Breast epithelium (tissue), 4 donors: Measurements from ENCODE around the gene TMEM86B. TPM values are rescaled to one million over a fixed set of nuclear protein-coding genes. Genes with fewer than 3 reads are reported as not detected.

Experiments used
- DNase-seq, 2 donors: peaks; one replicate each; pipeline ENCODE4 v3.0.0-alpha.2; 2019; ENCODE audit warnings: low spot score in 2 of 2
- H3K27ac ChIP-seq, 2 donors: fragments of 200-600 bp; sonication (generic) in 1 of 2; one replicate each; pipeline ENCODE4 v1.5.1; 2016 to 2019; ENCODE audit warnings: mild to moderate bottlenecking in 1 of 2
- H3K27me3 ChIP-seq, 2 donors: fragments of 200-600 bp; sonication (generic) in 1 of 2; one replicate each; pipeline versions ENCODE4 v1.5.1 to v1.6.0; 2017 to 2019; ENCODE audit warnings: control low read depth in 1 of 2, mild to moderate bottlenecking in 1 of 2
- H3K36me3 ChIP-seq: fragments of 200-600 bp; one replicate; pipeline ENCODE4 v1.5.1; 2019
- H3K4me1 ChIP-seq, 2 donors: fragments of 200-600 bp; sonication (generic); one replicate each; pipeline ENCODE4 v1.5.1; 2016 to 2019; ENCODE audit warnings: control low read depth in 1 of 2
- H3K4me3 ChIP-seq, 3 donors: fragments of 200-600 bp; sonication (generic); 1 replicate in 2 of 3; 2 replicates in 1 of 3; pipeline ENCODE4 v1.5.1; 2016 to 2019; ENCODE audit warnings: mild to moderate bottlenecking in 3 of 3, moderate library complexity in 2 of 3
- H3K9me3 ChIP-seq, 2 donors: fragments of 200-600 bp; sonication (generic) in 1 of 2; one replicate each; pipeline ENCODE4 v1.5.1; 2016 to 2019; ENCODE audit warnings: control low read depth in 1 of 2
- POLR2A ChIP-seq: fragments of 450-650 bp; IDR thresholded peaks from one replicate; pipeline ENCODE4 v1.6.1; 2016; ENCODE audit warnings: antibody characterized with exemption, mild to moderate bottlenecking, moderate library complexity
- POLR2AphosphoS5 ChIP-seq, 3 donors: sonication (generic); formaldehyde crosslinking; IDR thresholded peaks; one replicate each; pipeline ENCODE4 v1.6.1; 2017; ENCODE audit warnings: antibody characterized with exemption in 3 of 3
- intact Hi-C: fragments of 100-400 bp; cut with DNase I; formaldehyde crosslinking; loops from one replicate; pipeline ENCODE4 v1.15.1; 2023; ENCODE audit warnings: low total_unique reads
- total RNA-seq, 3 donors: library from RNA; depleted of rRNA; stranded (reverse); fragments of >200 nt; gene quantifications; one replicate each; pipeline ENCODE4 v1.1.0, GENCODE V29; 2016
- TF ChIP-seq, protein P1 (sequence below), 3 donors: fragments of 450-650 bp; IDR thresholded peaks; one replicate each; pipeline ENCODE4 v1.5.1; 2016 to 2017; ENCODE audit warnings: antibody characterized with exemption in 3 of 3, mild to moderate bottlenecking in 3 of 3, moderate library complexity in 3 of 3

The TMEM86B gene
- total RNA-seq, 3 donors from 2014 or later = 0.80 to 3.6 (median 1.6) TPM

DNA sequence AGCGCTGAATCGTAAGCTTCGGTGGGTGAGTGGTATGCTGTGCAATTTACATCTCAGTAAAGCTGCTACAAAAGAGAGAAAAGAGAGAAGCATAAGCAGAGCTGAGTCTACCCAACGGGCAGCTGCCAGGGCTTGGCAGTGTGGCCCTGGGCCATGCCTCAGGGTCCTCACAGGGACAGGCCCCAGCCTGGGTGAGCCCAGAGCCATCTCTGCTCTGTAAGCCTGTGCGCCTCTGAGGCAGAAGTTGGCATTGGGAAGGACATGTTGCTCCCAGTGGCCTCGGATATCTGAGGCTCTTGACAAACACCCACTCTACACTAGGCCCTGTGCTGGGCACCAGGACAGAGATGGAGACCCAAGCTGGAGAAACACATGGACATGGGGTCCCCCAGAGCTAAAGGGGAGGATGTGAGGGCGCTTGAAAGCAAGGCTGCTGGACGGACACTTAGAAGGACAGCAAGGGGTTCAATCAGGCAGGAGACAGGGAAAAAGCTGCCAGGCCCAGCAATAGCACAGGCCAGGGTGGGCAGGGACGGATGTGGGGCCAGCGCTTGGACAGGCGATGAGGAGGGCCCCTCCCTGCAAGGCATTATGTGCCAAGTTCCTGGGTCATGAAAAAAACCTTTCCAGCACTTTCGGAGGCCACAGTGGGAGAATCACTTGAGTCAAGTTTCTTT, 15.6 kb upstream of the TMEM86B start:
- H3K4me3 ChIP-seq = no peak overlapping the region
- no peak for DNase-seq
- TF ChIP-seq, protein P1, sequence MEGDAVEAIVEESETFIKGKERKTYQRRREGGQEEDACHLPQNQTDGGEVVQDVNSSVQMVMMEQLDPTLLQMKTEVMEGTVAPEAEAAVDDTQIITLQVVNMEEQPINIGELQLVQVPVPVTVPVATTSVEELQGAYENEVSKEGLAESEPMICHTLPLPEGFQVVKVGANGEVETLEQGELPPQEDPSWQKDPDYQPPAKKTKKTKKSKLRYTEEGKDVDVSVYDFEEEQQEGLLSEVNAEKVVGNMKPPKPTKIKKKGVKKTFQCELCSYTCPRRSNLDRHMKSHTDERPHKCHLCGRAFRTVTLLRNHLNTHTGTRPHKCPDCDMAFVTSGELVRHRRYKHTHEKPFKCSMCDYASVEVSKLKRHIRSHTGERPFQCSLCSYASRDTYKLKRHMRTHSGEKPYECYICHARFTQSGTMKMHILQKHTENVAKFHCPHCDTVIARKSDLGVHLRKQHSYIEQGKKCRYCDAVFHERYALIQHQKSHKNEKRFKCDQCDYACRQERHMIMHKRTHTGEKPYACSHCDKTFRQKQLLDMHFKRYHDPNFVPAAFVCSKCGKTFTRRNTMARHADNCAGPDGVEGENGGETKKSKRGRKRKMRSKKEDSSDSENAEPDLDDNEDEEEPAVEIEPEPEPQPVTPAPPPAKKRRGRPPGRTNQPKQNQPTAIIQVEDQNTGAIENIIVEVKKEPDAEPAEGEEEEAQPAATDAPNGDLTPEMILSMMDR (IDR thresholded peaks at IDR 0.05) = no peak
- TF ChIP-seq POLR2A (no peak), POLR2AphosphoS5 (IDR thresholded peaks at IDR 0.05) (no peak)
- intact Hi-C loops = loop anchor here (5.0 kb wide), 1 partner anchor 97 kb away; the partner anchor contains the start of gene TNNT1
- no peak overlapping the region for H3K27ac ChIP-seq
- peaks cover 0 to 9% of the 10 kb centered on the region in 2 donors for H3K4me1 ChIP-seq
- H3K9me3 ChIP-seq = no peaks in the 10 kb centered on the region
- peaks cover 10% of the 10 kb centered on the region for H3K36me3 ChIP-seq
- H3K27me3 ChIP-seq = no peaks in the 10 kb centered on the region

GRCh38 chr19:55242517-55242916, 14.0 kb upstream of the TMEM86B start:
- intact Hi-C loops = loop anchor here (5.0 kb wide), 1 partner anchor 95 kb away; the partner anchor contains the start of gene TNNT1
- Histone ChIP-seq H3K27ac (no peak overlapping the region), H3K9me3 (no peaks in the 10 kb centered on the region), H3K4me1 (no peaks in the 10 kb centered on the region), H3K27me3 (no peaks in the 10 kb centered on the region), H3K4me3 (no peak overlapping the region), H3K36me3 (peaks cover 10% of the 10 kb centered on the region)
- DNase-seq = no peak
- TF ChIP-seq POLR2AphosphoS5 (IDR thresholded peaks at IDR 0.05) (no peak), POLR2A (no peak)
- TF ChIP-seq, protein P1 (IDR thresholded peaks at IDR 0.05) = no peak

- TF ChIP-seq, protein P1 (IDR thresholded peaks at IDR 0.05) = no peak
- TF ChIP-seq POLR2A = no peak
- no peak for TF ChIP-seq POLR2AphosphoS5 (IDR thresholded peaks at IDR 0.05)
- Histone ChIP-seq H3K4me1 (no peaks in the 10 kb centered on the region), H3K4me3 (no peak overlapping the region), H3K27ac (no peak overlapping the region), H3K27me3 (no peaks in the 10 kb centered on the region), H3K9me3 (no peaks in the 10 kb centered on the region), H3K36me3 (peaks cover 10% of the 10 kb centered on the region)
- DNase-seq = no peak
- intact Hi-C loops = loop anchor here (5.0 kb wide), 1 partner anchor 95 kb away; the partner anchor contains the start of gene TNNT1
Measured at GRCh38 chr19:55241935-55242464, 13.4 kb upstream of the TMEM86B start.

DNA sequence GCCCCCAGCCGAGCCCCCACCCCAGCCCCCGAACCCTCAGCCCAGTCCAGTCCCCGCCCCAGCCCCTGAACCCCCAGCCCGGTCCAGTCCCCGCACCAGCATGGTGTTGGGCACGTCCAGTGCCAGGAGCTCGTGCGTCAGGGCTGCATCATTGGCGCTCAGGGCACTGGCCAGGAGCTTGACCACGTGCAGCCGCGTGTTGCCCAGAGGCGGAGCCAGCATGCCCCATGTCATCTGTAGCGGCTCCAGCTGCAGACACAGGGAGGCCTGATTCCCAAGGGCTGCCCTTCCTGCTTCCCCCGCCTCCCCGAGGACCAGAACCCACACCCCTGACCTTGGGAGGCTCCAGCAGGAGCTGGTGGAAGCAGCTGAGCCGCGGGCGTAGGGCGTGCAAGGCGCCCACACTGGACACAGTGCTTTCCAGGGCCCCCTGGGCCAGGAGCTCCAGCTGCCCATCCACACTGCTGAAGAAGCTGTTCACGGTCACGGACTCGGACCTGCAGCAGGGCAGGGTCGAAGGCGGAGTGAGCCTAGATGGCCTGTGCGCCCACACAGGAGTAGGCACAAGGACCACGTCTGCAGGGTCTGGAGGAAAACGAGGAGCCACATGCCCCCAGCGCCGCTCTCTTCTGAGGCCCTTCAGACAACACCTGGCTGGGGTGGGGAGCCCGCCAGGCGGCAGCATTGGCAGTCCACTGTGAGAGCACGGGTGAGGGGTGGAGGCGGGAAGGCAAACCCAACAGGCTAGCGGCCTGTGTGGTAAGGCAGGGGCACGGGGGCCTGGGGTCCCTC, 12.8 kb upstream of the TMEM86B start:
- intact Hi-C loops = loop anchor here (5.0 kb wide), 1 partner anchor 94 kb away; the partner anchor contains the start of gene TNNT1
- Histone ChIP-seq H3K27me3 (no peaks in the 10 kb centered on the region), H3K4me3 (no peak overlapping the region), H3K9me3 (no peaks in the 10 kb centered on the region), H3K27ac (no peak overlapping the region), H3K36me3 (peaks cover 16% of the 10 kb centered on the region), H3K4me1 (no peaks in the 10 kb centered on the region)
- no peak for TF ChIP-seq POLR2A
- TF ChIP-seq POLR2AphosphoS5 (IDR thresholded peaks at IDR 0.05) = no peak
- TF ChIP-seq, protein P1 (IDR thresholded peaks at IDR 0.05) = no peak
- DNase-seq = no peak

DNA sequence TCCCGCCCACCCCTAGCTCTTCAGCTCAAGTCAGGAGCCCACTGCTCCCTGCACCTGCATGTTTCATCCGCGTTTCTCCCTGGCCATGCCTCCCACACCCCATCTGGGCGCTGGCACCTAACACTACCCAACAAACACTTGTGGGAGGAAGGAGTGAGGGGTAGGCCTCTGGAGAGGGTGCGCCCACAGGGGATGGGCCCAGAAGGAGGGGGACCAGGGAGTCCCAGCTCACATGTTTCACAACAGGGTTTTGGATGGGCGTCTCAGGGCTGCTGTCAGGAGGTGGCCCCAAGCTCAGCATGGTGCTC, 12.1 kb upstream of the TMEM86B start:
- H3K9me3 ChIP-seq = no peaks in the 10 kb centered on the region
- DNase-seq = no peak
- intact Hi-C loops = loop anchor here (5.0 kb wide), 1 partner anchor 93 kb away; the partner anchor contains the start of gene TNNT1
- H3K27ac ChIP-seq = no peak overlapping the region
- H3K4me1 ChIP-seq = no peaks in the 10 kb centered on the region
- TF ChIP-seq, protein P1 (IDR thresholded peaks at IDR 0.05) = no peak
- TF ChIP-seq POLR2A = no peak
- TF ChIP-seq POLR2AphosphoS5 (IDR thresholded peaks at IDR 0.05) = no peak
- no peak overlapping the region for H3K4me3 ChIP-seq
- no peaks in the 10 kb centered on the region for H3K27me3 ChIP-seq
- H3K36me3 ChIP-seq = peaks cover 16% of the 10 kb centered on the region
